NB4 (cell line): ENCODE data around the gene IP6K1.
"Not testable (repeated sequence)": the region's sequence is repeated elsewhere in the genome, so short reads cannot be mapped to it uniquely, and the experiment has no call there.

Experiments used
- DNase-seq: peaks from one replicate; pipeline ENCODE4 v3.0.0; 2010; ENCODE audit warnings: low read depth
- H3K4me3 ChIP-seq: one replicate; pipeline ENCODE4 v1.5.1; 2011; ENCODE audit warnings: mild to moderate bottlenecking, low read depth, low read length, moderate library complexity
- MYC ChIP-seq: IDR thresholded peaks from 2 replicates; pipeline ENCODE4 v1.6.1; 2011; ENCODE audit warnings: low read depth, low read length
- POLR2A ChIP-seq: IDR thresholded peaks from 2 replicates; pipeline ENCODE4 v1.6.1; 2011; ENCODE audit warnings: mild to moderate bottlenecking; ENCODE audit not compliant: insufficient read length; ENCODE audit errors: extremely low read depth
- TF ChIP-seq, protein P1 (sequence below): IDR thresholded peaks from one replicate; pipeline ENCODE4 v1.5.1; 2012; ENCODE audit warnings: low read depth, low read length
- TF ChIP-seq, protein P2 (sequence below): IDR thresholded peaks from 2 replicates; pipeline ENCODE4 v1.6.1; 2011; ENCODE audit warnings: low read depth, low read length

Gene IP6K1

DNA sequence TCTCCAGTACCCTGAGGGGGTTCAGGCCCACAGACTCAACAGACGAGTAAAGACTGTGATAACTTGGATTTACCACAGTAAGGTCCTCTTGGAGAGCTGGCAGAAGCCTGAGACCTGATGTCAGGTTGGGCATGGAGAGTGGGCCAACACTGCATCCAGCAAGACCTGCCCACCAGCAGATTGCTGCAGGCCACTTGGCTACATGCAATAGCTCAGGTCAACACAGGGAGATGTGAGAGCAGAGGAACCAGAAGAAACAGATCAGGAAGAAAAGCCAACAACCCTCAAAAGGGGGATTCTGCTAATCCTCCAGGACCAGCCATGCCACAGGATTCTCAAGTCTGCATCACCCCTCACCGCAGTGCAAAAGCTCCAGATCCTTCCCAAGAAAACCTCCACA is 1.7 kb upstream of the IP6K1 start:
- DNase-seq: no peak
- no peak for TF ChIP-seq POLR2A
- TF ChIP-seq, protein P1, sequence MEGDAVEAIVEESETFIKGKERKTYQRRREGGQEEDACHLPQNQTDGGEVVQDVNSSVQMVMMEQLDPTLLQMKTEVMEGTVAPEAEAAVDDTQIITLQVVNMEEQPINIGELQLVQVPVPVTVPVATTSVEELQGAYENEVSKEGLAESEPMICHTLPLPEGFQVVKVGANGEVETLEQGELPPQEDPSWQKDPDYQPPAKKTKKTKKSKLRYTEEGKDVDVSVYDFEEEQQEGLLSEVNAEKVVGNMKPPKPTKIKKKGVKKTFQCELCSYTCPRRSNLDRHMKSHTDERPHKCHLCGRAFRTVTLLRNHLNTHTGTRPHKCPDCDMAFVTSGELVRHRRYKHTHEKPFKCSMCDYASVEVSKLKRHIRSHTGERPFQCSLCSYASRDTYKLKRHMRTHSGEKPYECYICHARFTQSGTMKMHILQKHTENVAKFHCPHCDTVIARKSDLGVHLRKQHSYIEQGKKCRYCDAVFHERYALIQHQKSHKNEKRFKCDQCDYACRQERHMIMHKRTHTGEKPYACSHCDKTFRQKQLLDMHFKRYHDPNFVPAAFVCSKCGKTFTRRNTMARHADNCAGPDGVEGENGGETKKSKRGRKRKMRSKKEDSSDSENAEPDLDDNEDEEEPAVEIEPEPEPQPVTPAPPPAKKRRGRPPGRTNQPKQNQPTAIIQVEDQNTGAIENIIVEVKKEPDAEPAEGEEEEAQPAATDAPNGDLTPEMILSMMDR: no peak
- TF ChIP-seq, protein P2, sequence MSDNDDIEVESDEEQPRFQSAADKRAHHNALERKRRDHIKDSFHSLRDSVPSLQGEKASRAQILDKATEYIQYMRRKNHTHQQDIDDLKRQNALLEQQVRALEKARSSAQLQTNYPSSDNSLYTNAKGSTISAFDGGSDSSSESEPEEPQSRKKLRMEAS: no peak
- TF ChIP-seq MYC: no peak
- no peak overlapping the region for H3K4me3 ChIP-seq

DNA sequence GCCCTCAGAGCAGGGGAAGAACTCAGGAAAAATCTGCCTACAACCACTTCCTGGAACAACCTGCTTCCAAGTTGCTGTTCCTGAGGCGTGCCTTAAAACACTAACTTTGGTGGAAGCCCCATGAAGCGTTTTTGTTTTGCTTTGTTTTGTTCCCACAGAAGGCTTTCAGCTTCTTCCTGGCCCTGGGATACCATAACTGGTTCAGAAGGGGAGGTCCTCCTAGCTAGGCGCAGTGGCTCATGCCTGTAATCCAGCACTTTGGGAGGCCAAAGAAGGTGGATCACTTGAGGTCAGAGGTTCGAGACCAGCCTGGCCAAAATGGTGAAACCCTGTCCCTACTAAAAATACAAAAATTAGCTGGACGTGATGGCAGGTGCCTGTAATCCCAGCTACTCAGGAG is 1.2 kb upstream of the IP6K1 start:
- TF ChIP-seq, protein P2: no peak
- TF ChIP-seq, protein P1: no peak
- no peak for TF ChIP-seq MYC
- TF ChIP-seq POLR2A: no peak
- DNase-seq: no peak
- H3K4me3 ChIP-seq: no peak overlapping the region

DNA sequence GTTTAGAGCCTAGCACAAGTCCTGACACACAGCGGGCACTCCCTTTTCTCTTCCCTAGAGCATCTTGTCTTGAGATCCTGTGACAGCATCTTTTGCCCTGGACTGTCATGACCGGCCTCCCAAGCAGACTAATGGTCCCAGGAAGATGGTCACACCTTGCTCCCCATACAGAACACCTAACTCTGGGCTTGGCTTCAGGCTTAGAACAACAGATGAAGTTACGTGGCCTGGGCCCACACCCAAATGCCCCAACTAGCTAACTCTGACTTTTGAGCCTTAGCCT is 781 bp upstream of the IP6K1 start:
- DNase-seq: no peak
- no peak for TF ChIP-seq POLR2A
- TF ChIP-seq MYC: no peak
- TF ChIP-seq, protein P1: no peak
- TF ChIP-seq, protein P2: no peak
- H3K4me3 ChIP-seq: peak overlapping the region; percentile 50

DNA sequence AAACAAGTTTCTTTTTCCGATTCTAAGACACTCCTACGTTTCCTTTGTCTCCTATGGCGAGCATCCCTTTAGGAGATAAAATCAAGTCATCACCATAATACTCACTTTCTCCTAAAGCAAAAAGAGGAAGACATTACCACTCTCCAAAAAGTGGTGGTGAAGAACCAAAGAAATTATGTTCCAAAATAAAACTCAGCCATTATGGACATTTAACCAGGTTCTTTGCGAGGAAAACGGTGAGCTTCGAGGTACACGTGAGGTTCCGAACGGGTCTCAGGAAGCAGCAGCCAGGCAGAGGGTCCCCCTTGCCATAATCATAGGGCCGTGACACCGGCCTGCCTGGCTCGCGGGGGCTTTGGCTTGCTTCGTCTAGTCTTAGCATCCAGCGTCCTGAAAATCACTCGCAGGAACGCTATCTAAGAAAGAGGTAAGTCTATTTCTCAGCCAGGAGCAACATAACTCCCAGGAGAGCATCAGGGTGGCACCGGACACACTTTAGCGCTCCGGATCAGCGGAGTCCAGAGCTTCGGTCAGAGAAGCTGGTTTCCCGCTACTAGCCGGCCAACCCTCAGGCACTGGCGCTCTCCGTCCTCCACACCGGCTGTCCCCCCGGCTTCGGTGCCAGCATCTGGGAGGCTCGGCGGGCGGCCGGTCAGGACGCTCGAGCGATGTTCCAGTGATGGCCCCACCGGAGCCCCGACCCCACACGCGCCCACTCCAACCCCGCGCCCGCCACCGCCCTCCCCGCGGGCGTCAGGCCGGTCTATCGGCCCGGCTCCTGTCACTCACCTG is 581 bp downstream of the IP6K1 start:
- DNase-seq: peak; percentile 52
- TF ChIP-seq, protein P2: no peak
- no peak for TF ChIP-seq POLR2A
- TF ChIP-seq MYC: no peak
- TF ChIP-seq, protein P1: no peak

DNA sequence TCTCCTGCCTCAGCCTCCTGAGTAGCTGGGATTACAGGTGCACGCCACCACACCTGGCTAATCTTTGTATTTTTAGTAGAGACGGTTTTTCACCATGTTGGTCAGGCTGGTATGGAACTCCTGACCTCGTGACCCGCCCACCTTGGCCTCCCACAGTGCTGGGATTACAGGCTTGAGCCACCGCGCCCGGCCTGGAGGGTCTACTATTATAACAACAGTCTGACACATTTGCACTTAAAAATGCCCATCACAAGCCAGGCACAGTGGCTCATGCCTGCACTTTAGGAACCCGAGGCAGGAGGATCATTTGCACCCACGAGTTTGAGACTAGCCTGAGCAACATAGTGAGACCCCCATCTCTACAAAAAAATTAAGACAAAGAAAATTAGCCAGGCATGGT is 4.1 kb downstream of the IP6K1 start:
- DNase-seq, H3K4me3 ChIP-seq: not testable (repeated sequence)

More for the DNA sequence above, 581 bp downstream of the IP6K1 start:
- peak overlapping the region; percentile 94 for H3K4me3 ChIP-seq

DNA sequence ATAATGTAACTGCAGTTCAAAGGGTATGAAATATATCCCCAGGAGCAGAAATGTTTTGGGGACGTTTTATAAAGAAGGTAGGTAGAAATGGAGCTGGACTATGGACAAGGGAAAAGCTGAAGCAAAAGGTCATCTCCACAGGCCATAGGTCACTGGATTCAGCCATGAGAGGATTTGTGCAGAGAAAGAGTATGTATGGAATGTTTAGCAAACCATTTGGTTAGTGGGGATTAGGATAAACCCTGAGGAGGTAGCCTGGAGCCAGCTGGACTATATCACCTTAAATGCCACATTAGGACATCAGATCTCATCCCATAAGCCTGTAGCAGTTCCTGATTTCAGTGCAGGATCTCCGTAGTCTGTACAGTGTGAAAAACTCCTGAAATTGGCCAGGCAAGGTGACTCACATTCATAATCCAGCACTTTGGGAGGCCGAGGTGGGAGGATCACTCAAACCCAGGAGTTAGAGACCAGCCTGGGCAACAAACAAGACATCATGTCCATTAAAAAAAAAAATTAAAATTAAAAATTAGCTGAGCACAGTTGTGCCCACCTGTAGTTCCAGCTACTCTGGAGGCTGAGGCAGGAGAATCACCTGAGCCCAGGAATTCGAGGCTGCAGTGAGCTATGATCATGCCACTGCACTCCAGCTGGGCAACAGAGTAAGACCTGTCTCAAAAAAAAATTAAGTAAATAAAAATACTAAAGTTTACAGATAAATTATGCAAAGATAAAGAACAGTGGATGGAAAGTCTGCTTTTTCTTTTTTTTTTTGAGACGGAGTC is 4.7 kb downstream of the IP6K1 start:
- no peak for DNase-seq
- TF ChIP-seq, protein P1: no peak
- TF ChIP-seq MYC (no peak), POLR2A (no peak)
- TF ChIP-seq, protein P2: no peak
- no peak overlapping the region for H3K4me3 ChIP-seq

DNA sequence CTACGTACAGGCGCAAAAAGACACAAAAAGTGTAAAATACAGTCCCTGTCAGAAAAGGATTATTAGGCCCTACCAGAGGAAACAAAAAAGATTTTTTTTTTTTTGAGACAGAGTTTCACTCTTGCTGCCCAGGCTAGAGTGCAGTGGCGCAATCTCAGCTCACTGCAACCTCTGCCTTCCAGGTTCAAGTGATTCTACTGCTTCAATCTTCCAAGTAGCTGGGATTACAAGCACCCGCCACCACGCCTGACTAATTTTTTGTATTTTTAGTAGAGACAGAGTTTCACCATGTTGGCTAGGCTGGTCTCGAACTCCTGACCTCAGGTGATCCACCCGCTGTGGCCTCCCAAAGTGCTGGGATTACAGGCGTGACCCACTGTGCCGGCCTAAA is 5.4 kb downstream of the IP6K1 start:
- not testable (repeated sequence) for H3K4me3 ChIP-seq, DNase-seq
